Measurements from ENCODE around the gene PPP1R15B.
"Not testable (repeated sequence)": the region's sequence is repeated elsewhere in the genome, so short reads cannot be mapped to it uniquely, and the experiment has no call there.

PPP1R15B gene

DNA sequence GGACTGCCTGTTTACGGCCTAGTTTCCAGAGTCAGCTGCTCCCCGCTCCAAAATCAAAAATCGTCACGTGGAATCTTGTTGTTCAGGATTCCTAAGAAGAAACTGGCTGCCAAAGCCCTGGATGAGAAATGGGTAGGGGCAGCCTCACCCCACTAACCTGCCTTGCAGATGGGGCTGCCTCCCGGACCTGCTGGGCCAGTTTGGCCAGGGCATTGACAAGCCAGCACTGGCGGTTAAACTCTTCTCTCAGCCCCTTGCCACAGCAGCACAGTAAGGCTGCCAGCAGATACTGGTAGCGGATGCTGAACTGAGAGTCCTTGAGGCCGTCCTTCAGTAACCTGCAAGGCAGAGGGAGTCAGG, 31.6 kb upstream of the PPP1R15B start:
- DNase-seq: no peak

DNA sequence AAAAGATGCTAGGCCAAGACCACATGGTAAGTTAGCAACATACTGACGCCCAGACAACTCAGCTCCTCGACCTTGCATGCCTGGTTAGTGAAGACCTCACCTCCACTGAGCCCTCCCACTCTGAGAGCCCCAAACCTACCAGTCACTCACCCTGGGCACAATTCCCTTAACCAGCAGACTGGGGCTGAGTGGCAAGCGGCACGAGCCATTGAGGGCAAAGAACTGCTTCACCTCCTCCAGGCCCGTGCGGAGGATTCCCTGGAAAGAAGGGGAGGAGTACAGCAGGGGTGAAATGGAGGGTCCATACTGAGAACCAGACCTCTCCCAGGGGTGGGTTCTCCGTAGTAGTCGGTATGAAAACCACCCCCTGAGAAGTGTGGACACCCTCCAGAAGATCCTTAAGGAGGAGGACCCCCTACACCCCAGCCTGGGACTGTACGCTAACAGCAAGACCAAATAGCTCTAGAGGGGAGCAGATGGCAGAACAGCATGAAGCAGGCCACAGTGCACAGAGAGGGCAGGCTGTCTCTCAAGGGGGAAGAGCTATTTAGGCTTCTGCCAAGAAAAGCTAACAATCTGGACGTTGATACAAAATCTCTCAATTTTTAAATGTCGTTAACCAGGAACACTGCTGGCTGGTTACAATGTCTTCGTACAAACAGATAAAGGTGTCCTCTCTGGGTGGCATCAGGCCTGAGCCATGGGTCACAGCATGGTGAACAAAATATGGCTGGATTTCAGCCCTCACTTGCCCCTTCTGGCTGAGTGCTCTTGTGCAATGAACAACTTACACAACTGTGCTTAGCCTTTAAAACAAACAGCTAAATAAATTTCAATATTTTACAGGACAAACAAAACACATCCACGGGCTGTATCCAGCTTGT, 31.0 kb upstream of the PPP1R15B start:
- peak; percentile 68 for DNase-seq

DNA sequence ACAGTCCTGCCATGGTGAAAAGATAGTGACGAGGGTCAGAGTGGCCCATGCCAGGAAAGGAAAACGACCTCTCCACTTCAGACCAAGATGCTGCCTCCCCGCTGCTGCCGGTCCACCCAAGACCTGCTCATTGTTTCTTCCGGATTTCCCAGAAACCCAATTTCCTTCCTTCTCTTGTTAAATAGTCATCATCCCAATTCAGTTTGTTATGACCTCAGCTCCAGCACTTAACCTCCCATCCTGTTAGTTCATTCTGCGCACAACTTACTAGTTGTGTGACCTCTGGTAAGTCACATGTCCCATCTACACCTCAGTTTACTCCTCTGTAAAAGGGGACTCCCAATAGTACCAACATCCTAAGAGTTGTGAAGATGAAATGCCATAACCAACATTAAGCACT, 29.9 kb upstream of the PPP1R15B start:
- DNase-seq: no peak

DNA sequence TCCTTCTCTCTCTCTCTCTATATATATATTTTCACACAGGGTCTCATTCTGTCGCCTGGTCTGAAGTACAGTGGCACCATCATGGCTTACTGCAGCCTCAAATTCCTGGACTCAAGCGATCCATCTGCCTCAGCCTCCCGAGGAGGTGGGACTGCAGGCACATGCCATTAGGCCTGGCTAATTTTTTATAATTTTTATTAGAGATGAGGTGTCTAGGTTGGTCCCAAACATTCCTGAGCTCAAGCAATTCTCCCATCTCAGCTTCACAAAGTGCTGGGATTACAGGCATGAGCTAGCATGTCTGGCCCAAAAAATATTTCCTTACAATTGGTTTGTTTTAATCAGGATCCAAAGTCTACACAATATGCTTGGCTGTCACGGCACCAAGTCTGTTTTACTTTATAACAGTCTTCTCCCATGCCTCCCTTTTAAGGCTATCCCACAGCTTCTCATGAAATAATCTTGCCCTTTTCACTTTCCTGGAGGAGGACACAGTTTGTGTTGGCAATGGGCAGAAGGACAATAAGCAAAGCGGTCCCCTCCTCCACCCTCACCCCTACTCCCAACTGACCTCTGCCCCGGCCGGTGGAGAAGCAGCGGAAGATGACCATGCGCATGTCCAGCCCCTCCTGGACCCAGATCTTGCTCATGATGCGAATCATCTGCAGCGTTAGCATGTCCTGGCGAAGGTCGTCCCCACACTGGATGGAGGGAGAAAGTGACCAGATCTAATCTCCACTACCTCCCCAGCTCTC, 28.2 kb upstream of the PPP1R15B start:
- no peak for DNase-seq

DNA sequence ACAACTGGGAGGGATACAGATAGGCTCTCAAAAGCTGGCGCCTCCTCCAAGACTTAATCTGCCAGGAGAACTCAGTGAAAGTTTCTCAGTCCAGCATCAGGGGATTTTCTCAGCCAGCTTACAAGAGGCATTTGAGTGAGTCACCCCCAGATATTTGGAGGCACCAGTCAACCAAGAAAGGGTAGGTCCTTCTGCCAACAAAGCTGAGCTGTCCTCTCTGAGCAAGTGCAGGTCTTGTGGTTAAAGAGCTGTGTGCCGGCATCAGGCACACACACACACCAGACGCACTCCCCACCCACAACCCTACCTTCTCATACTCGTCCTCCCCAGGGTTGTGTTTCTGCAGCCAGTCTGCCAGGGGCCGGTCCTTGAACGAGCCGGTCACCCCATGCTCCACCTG, 27.0 kb upstream of the PPP1R15B start:
- no peak for DNase-seq

DNA sequence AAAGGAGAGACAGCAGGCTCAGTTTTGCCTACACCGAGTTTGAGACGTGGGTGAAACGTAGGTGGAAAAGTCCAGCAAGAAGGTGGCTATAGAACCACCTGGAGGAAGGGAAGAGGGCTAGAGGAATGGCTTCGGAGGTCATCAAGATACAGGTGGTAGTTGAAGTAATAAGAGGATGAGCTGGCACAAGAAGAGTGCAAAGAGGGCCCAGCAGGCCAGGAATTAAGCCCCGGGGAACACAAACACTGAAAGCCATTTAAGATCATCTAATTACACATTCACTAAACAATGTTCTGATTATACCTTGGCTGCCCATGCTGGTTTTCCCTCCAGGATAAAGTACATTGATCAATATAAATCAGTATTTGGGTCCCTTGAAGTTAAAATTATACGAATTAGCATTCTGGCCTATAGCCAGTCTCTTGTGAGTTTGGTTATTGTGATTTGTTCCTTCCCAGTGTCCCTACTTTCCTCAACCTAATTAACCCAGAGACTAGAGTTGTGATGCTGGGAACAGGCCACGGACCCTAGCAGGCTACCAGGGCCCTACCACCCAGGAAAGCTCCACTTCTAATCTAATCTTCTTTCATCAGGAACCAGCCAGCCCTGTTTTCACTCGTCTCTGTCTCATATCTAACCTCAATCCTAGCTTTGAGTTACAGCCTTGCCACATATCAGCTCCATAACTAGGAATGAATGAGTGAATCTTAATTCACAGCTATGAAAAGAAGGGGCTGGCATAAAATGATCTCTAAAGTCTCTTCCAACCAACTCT, 26.4 kb upstream of the PPP1R15B start:
- no peak for DNase-seq

DNA sequence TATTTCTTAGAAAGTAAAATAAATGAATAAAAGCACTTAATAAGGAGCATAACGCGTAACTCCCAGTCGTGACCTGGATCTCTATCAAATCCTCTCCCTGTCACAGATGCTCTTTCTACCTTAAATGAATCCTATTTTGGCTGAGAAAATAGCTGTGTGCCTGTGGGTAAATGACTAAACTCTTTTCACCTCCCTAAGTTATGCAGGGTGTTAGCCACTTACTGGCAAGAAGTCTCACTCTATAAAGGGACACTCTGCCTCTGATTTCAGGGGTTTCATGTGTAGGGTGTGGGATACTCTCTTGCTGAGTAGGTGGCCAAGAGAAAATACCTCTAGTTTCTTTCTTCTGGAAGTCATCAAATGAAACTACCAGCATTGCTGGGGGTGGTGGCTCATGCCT, 24.3 kb upstream of the PPP1R15B start:
- no peak for DNase-seq

DNA sequence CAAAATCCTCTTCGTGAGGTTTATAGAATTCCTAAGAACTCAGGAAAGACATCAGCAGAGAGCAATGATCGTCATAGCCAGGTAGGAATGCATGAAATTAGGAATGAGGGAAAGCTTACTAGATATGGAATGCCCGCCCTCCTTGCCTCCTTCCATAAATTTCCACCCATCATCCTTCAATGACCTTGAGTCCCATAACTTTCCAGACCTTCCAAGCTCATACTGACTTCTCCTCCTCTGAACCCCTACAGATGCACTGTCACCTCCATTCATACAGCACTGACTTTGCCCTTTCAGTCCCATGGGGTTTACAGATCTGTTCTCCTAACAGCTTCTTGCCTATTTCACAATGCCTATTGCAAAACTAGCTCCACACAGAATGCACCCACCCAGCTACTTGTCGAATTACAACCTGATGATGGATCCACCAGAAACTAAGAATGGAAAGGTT, 23.8 kb upstream of the PPP1R15B start:
- DNase-seq: no peak

DNA sequence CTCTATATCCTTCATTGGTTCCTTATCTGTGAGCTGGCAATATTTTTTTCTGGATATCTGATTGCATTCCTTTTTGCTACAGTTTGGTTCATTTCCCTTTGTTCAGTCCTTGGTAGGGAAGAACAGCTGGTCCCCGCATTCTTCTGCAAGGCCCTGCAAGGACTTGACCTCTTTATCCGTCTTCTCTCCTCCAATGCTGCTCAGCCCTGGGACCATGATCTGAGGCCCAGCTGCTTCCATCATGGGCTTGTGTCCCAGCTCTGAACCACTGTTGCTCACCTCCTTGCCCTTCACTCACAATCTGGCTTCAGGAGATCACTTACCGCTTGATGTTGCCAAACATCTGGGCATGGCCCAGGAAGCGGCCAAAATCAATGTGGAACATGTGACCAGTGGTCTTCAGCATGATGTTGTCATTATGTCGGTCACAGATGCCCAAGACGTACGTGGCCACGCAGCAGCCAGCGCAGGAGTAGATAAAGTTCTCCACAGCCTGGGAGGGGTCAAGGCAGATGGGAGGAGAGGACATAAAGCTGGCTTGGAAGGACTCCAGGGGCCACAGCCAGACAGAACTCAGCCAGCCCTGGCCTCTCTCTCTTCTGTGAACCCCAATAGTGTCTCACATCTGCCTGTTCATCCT, 22.6 kb upstream of the PPP1R15B start:
- no peak for DNase-seq

DNA sequence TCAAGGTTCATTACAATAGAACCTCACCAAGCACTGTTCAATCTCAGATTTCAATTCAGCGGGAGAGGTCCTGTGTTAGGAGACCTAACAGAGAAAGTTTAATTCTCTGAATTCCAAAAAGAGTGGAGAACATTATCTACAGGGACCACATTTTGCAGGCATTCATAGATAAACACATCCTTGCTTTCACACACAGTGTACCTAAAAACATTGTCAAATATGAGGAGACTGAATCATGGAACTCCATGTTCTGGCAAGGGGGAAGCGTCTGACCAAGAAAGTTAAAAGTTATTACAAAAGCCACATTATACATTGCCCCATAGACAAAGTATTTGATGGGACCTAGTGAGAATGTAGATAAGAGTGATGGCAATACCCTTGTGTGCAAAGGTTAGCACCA, 21.1 kb upstream of the PPP1R15B start:
- no peak for DNase-seq

DNA sequence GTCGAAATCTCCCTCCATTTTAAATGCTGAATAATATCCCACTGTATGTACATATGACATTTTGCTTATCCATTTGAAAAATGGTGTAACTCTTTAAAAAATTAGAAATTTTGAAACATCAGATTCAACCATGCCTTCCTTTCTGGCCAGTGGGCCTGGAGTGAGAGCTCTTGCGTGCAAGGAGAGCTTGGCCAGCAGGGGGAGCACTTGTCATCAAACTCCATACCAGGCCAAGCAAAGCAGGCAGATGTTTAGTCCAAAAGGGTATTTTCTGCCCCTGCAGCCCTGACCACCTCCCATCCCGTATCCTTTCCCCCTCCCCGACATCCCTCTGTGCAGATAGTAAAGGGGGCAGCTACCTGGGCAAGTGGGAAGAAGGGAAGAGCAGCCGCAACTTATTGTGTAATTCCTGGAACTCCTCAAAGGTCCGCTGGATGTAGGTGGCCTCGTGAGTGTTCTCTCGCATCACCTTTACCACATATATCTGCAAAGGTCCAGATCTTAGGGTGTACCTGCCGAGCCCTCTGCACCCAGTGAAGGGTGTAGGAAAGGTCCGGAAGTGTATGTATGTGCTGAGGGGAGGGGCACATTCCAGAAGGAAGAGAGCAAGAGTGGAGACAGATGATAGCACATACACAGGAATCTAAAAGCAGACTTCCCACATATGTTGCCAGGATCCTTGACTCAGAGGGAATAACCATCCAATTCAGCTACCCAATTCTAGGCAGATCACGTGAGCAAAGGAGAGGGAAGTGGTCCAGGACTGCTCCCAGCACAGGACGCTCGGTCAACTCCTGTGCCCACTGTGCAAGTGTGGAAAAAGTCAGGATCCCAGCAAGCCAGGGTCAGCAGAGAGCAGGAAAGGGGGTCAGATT, 19.9 kb upstream of the PPP1R15B start:
- peak; percentile 44 for DNase-seq

DNA sequence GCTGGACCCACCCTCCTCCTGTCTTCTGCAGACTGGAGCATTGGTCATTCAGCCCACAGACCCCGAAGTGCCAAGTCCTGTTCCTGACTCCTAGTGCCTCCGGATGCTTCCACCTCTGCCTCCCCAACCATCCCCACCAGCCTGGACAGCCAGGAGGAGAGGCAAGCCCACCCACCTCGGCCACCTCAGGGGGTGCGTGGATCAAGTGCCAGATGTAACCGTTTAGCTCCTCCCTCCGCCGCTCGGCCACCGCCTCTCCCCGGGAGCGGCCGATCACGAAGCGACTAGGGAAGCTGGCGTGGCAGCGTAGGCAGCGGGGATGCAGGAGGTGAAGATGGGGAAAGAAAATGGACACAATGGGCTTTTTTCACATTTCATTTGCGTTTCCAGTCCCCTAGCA, 18.1 kb upstream of the PPP1R15B start:
- no peak for DNase-seq

DNA sequence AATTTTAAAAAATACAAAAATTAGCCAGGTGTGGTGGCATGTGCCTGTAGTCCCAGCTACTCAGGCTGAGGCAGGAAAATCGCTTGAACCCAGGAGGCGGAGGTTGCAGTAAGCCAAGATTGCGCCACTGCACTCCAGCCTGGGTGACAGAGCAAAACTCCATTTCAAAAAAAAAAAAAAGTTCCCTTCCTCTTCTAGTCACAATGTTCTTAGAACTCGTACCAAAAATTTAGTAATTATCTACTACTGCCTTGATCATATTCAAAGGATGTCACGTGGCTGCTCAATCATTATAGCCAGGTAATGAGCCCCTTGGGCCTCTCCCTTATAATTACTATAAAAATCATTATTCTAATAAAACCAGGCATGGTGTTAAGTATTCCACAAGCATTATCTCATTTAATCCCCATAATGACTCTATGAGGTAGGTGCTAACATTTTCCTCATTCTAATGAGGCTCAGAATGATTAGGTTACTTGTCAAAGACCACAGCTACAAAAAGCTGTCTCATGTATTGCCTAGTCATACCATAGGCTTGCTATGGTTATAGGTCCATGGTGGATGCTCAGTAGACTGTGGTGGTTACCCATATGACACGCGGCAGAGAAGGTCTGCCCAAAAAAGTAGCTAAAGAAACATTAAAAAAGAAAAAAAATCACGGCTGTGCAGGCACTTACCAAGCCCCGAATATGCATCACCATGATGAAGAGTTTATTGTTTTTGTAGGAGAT, 15.5 kb upstream of the PPP1R15B start:
- DNase-seq: no peak

DNA sequence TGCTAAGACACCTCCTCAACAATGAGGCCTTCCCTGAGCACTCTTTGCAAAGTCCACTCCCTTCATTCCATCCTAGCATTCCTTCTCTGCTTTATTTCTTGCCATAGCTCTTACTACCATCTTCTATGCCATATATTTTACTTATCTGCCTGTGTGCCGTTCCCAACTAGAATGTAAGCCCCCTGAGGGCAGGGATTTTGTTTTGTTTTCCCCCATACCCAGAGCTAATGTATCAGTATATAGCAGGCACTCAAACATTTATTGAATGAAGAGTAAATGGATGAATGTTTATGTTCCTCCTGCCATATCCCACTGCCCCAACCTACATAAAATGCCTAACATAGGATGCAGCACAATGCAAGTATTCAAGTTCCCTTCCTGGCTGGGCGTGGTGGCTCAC, 14.9 kb upstream of the PPP1R15B start:
- no peak for DNase-seq

DNA sequence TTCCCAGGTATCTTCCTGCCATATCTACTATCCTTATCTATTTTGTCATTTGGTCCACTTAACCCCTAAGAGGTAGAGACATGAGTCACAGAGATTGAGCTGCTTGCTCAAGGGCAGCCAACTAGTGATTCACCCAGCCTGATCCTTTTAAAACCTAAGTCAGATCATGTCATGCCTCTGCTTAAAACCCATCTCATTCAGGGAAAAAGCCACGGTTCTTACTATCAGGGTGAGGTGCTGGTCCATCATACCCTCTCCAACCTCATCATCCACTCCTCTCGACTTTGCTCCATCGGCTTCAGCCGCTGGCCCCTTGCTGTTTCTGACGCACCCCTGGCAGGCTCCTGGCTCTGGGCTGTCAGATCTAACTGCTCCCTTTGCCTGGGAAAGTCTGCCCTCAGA, 14.4 kb upstream of the PPP1R15B start:
- no peak for DNase-seq

DNA sequence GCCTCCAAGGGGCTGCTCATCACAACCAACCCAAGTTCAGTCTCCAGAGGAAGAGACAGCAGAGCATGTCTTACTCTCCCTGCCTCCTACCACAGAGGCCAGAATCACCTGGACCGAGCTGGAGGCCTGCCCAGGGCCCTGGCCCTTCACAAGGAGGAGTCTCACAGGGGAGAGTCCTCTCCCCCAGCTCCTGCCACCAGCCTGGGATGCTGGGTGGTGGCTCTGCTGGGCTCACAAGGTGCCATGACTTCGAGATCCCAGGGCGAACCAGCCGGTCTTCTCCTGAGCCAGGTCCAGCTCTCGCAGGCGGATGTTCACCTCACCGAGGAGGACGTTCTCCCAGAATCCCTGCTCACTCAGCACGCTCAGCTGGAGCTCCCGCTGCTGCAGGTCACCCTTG, 13.0 kb upstream of the PPP1R15B start:
- DNase-seq: no peak

DNA sequence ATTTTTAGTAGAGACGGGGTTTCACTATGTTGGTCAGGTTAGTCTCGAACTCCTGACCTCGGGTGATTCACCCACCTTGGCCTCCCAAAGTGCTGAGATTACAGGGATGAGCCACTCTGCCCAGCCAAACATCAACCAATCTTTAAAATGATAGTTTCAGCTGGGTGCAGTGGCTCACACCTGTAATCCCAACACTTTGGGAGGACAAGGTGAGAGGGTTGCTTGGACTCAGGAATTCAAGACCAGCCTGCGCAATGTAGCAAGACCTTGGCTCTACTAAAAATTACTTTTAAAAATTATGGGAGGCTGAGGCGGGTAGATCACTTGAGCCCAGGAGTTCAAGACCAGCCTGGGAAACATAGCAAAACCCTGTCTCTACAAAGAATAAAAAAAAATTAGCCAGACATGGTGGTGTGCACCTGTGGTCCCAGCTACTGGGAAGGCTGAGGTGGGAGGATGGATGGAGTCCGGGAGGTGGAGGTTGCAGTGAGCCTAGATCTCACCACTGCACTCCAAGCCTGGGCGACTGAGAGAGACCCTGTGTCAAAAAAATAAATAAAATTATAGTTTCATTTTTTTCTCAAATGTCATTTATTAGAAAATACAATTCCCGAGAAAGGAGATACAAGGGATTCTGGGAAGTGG, 10.6 kb upstream of the PPP1R15B start:
- DNase-seq: not testable (repeated sequence)

DNA sequence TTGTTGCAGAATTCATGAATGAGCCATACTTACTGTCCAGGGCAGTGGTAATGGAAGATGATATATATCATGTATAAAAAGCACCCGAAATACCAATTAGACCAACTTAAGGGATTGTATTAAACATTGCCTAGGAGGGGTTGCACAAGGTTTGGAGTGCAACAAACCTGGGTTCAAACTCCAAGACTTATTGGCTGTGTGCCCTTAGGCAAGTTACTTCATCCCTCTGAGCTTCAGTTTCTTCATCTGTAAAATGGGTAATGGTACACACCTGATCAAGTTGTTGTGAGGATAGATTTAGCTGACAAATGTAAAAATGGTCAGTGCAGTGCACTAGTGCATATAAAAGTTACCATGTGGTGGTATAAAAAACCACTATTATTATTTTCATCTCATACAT, 9.8 kb upstream of the PPP1R15B start:
- no peak for DNase-seq

DNA sequence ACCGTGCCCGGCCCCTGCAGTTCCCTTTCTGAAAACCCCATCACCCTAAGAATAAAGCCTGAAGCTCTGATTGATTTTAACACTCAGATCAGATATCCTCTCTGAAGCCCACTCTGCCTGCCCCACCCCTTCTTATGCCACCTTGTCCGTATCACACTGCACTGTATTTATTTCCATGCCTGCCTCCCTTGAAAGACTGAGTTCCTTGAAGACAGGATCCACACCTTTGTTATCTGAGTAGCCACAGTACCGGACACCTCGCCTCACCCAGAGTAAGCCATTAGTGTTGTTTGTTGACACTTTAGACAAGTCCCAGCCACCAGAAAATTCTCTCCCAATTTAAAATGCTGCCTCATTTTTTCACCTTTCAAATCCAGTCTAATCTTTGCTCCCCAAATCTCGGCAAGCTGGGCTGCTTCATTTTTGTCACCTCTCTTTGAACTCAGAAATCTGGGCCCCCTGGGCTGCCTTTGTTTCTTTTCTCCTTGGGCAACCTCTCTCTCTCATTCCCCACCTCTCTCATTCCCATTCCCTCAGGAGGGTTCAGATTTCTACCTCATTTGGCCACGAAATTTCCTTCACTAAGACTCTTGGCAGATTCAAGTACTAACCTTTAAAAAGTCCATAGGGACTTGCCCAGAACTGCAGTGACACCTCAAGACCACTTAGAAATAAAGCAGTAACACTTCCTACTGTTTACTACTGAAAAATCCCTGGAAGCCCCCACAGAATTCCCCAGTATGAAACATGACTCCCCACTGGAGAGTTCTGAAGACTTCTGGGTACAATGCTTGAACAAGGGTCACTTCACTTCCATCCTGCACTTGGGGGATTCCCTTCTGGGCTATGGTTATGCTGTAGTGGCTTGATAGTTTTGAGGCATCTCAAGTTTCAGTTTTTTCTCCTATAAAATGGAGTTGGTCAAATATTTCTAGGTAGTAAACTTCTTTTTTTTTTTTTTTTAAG, 8.7 kb upstream of the PPP1R15B start:
- no peak for DNase-seq

DNA sequence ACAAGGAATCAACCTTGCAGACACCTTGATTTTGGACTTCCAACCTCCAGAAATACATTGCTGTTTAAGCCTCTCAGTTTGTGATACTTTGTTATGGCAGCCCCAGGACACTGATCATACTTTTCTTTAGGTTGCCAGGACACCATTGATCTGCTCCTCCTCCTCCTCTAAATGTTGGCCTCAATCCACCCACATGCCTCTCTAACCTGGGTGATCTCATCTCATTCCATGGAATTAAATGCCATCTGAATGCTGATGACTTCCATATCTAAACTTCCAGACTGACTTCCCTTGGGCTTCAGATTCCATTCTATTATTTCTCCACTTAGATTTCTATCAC, 7.4 kb upstream of the PPP1R15B start:
- DNase-seq: no peak
